Activated T-cell treated with anti-CD3 and anti-CD28 coated beads for 24 hours (primary cell): ENCODE measurements around the gene VSIR.

ENCODE experiments used
- DNase-seq: peaks from one replicate; pipeline ENCODE4 v3.0.0-alpha.2; 2020; ENCODE audit warnings: low read depth

The VSIR gene

DNA sequence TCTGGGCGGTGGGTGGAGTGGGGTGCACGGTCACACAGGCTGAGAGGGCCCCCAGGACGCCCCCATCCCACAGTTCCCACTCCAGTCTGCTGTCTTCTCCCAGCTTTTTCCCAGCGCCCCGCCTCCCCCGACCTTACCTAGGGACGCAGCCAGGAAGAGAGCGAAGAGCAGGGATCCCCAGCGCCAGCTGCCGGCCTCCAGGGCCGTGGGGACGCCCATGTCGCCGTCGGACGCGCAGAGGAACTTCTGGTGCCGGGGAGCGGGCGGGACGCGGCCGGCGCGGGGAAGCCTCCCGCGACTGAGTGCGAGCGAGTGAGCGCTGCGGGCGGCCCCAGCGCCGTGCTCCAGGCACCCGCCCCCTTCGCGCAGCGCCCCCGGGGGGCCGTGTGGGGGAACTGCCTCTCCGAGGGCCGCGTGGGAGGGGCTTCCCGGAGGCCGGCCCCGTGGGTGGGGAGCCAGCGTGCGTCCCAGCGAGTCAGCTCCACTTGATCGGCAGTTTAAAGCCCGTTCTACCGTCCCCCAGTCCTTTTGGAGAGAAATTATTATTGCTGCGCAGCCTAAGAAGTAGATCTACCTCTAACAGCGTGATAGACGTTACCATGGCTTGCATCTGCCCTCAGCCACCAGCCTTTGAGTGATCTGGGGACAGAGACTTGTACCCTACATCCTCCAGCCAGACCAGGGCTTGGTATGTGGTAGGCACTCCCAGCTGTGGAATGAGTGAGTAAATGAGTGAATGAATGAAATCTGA, at the start of gene VSIR:
TSS of gene VSIR (minus strand) at position 300 of the 751 bp plus-strand sequence. CDS start at position 219, 81 bp downstream.
- DNase-seq, result peak; percentile 95

- no peak for DNase-seq
These were observed 48.8 kb upstream of the VSIR start for GRCh38 chr10:71821909-71822763.

DNA sequence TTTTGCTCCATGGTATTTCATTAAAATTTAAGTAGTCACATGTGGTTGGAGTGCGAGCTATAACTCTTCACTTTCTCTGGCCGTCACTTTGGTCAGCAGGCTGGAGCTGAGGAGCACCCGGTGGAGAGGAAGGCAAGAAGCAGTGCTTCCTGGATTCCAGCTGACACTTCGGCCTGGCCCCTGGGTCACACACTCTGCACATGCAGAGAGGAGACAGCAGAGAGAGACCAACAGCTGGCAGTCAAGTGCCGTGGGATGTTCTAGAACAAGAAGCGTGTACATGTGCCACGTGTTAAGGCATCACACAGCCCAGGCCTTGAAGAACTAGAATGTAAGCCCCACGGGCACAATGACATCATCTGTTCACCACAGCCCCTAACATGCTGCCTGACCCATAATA, 47.6 kb upstream of the VSIR start:
- DNase-seq, result no peak

- no peak for DNase-seq
These were observed 46.7 kb upstream of the VSIR start for GRCh38 chr10:71819985-71820384.

- DNase-seq, result no peak
These were observed 46.1 kb upstream of the VSIR start for GRCh38 chr10:71819441-71819861.

DNA sequence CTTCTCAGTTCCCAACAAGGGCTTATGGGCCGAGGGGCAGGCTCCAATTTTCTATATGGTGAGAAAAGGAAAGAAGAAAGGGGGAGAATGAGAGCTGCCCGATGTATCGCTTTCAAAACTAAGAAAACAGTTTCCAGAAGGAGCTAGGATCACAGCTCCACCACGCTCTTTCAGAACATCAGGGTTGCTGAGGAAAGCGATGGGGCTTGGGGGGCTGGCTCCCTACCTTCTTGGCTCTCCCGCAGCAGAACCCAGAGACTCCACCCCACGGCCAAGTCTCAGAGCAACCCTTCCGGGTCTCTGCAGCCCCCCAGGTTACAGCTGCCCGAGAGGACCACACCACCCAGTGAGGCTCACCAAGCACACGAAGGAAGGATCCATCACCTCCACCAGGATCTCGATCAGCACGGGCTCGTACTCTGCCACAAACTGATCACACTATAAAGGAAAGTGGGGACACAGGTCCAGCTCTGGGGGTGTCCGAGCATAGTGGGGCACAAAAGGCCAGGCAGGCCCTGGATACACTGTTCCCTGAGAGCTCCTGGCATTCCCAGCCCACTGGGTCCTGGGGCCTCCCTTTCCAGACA, 45.4 kb upstream of the VSIR start:
- DNase-seq, result no peak

DNA sequence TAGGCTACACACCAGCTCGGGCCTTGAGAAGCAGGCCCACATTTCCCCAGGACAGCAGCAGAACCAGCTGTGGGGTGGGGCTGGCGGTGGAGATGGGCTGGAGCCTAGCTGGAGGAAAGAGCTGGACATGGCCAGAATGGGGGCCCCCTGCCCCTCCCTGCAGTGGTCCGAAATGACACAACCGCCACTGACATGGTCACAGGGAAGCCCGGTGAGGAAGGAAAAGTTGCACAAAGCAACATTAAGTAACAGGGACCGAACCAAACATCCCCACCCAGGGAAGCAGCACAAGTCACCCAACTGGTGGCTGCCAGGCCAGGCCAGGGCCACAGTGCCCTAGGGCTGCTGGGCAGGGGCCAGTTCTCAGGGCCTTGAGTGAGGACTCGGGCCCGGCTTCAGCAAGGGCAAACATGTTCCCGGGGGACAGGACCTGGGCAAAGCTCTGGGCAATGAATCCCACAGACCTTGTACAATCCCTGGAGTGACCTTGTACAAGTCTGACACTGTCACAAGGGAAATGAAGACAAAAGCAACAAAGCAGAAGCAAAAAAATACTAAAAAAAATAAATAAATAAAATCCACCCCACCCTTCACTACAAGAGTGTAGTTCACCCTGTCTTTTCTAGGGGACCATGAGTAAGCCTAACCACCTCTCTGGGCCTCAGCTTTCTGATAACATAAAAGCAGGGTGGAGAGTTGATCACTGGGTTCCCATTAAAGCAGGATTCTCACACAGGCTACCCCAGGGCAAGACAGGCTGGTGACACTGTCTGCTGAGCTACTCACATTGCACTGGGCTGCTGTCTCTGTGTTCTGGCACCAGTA, 44.7 kb upstream of the VSIR start:
- no peak for DNase-seq

DNA sequence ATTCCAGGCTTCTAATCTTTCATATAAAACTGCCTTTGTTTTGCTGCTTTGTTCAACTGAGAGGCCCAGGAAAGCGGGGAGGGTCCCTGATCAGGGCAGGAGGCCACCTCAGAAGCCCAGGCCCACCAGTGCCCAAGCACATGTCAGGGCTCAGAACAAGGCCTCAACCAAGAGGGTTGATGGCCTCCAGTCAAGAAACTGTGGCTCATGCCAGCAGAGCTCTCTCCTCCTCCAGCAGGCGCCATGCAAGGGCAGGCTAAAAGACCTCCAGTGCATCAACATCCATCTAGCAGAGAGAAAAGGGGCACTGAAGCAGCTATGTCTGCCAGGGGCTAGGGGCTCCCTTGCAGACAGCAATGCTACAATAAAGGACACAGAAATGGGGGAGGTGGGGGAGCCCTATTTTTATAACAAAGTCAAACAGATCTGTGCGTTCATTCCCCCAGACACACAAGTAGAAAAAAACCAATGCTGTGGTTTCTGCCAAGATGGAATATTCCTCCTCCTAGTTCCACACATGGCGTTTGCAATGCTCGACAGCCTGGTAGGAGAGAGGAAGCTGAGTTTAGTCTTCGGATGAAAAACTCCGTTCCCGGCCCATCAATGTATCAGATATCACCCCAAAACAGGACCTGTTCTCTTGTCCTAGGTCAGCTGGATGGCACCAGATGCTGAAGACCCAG, 43.8 kb upstream of the VSIR start:
- no peak for DNase-seq

- DNase-seq, result no peak
These were observed 43.1 kb upstream of the VSIR start for GRCh38 chr10:71816421-71816851.

GRCh38 chr10:71815515-71816130, 42.3 kb upstream of the VSIR start:
- no peak for DNase-seq

- DNase-seq, result no peak
These were observed 41.6 kb upstream of the VSIR start for GRCh38 chr10:71814922-71815411.

DNA sequence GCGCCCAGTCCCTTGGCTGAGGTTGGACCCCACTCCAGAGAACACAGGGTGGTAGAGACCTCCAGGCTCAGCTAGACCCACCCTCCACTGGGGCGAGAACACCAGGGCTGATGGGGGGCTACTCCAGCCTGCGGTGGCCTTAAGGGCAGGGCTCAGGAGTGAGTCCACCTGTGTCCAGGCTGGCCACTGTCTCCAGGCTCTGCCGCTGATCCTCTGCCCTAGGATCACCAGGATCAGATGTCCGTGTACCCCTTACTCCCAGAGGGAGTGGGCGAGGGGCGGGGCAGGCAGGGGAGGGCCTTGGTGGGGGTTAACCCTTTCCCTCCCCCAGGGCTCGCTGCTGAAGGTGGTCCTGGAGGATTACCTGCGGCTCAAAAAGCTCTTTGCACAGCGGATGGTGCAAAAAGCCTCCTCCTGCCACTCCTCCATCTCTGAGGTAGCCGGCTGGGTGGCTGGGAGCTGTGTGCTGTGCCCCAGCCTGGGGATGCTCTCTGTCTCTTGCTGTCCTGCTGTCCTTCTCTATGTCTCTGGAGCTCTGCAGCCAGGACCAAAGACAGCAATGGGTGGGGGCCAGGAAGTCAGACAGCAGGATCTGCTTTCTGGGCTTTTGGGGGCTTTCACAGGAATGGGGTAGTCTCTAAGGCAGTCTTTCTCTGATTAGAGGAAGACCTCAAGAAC, 39.7 kb upstream of the VSIR start:
- DNase-seq, result no peak

GRCh38 chr10:71812016-71812912, 38.9 kb upstream of the VSIR start:
- peak; percentile 74 for DNase-seq

- DNase-seq, result no peak
These were observed 38.0 kb upstream of the VSIR start for GRCh38 chr10:71811351-71811750.

- DNase-seq, result no peak
These were observed 36.9 kb upstream of the VSIR start for GRCh38 chr10:71810048-71810750.

GRCh38 chr10:71809628-71810027, 36.3 kb upstream of the VSIR start:
- no peak for DNase-seq

DNA sequence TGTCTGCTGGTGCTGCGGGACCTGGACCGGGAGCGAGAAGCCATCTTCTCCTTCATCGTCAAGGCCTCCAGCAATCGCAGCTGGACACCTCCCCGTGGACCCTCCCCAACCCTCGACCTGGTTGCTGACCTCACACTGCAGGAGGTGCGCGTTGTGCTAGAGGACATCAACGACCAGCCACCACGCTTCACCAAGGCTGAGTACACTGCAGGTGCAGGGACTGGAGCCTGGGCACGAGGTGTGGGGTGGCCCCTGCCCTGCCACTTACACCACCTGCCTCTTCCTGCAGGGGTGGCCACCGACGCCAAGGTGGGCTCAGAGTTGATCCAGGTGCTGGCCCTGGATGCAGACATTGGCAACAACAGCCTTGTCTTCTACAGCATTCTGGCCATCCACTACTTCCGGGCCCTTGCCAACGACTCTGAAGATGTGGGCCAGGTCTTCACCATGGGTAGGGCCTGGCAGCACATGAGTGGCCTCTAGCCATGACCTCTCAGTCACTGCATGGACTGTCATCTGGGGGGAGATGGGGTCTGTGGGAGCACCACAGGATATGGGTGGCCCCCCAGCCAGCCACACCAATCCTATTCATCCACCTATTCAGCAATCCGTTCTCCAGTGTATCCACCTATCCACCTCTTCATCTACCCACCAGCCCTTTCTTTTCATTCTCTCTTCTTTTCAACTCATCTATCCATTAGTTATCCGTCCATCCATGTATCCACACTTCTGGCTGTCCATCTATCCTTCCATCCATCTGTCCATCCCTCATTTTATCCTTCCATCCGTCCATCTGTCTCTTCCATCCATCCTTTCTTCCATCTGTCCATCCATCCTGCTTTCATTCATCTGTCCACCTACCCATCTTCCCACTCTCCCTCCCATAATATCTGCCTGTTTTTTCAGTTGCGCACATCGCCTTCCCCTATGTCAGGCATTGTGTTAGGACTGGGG, 34.5 kb upstream of the VSIR start:
- no peak for DNase-seq
